GM12878 (cell line): ENCODE results near the gene CCDC110. TPM values are rescaled to one million over a fixed set of nuclear protein-coding genes. Genes with fewer than 3 reads are reported as not detected.

Experiments
- ATAC-seq: fragments of 200-7000 bp; cut with Tn5 transposase; 3 replicates; pipeline ENCODE4 v1.9.1; 2020; ENCODE audit warnings: mild to moderate bottlenecking, moderate library complexity
- BruUV-seq: library from RNA; stranded (reverse); fragments of 400-500 nt; replicated peaks from 2 replicates; lab custom pipeline; 2021; lab: Mats Ljungman, UMichigan
- CTCF ChIA-PET: fragments of 300-600 bp; sonication (Branson Sonifier 250); formaldehyde crosslinking; extraction: SDS; loops from one replicate; lab custom pipeline; 2021; ENCODE audit warnings: inconsistent platforms; lab: Yijun Ruan, JAX
- POLR2A ChIA-PET: fragments of 350-600 bp; formaldehyde crosslinking; extraction: SDS; loops from one replicate; lab custom pipeline; 2021; ENCODE audit warnings: inconsistent platforms; lab: Charles Lee
- RAD21 ChIA-PET: fragments of 300-600 bp; sonication (Branson Sonifier 250); formaldehyde crosslinking; loops from one replicate; lab custom pipeline; 2023; ENCODE audit warnings: antibody characterized with exemption; ENCODE audit not compliant: unreplicated experiment; lab: Charles Lee
- SMC1A ChIA-PET: fragments of 300-600 bp; sonication (Branson Sonifier 250); formaldehyde crosslinking; loops from one replicate; lab custom pipeline; 2023; ENCODE audit not compliant: unreplicated experiment, uncharacterized antibody; lab: Charles Lee
- DNase-seq: peaks from one replicate; pipeline ENCODE4 v3.0.0-alpha.2; 2011; ENCODE audit warnings: low read depth, low spot score
- FAIRE-seq: peaks from 3 replicates; lab custom pipeline; 2011; peaks lifted over from hg19 to GRCh38; lab: Jason Lieb, UNC
- H2AFZ ChIP-seq: 2 replicates; pipeline ENCODE4 v1.6.0; 2011; ENCODE audit warnings: low read depth, low read length, control low read depth; ENCODE audit not compliant: control insufficient read depth
- H3K27ac ChIP-seq: 2 replicates; pipeline ENCODE4 v1.5.1; 2011; ENCODE audit warnings: control low read depth; ENCODE audit not compliant: control insufficient read depth, insufficient read depth
- H3K27me3 ChIP-seq, 2 experiments: replicated peaks in 1 of 2; 2 replicates each; pipeline versions ENCODE4 v1.6.0 to v1.6.1; 2011; ENCODE audit warnings: low read length in 1 of 2; ENCODE audit not compliant: control insufficient read depth in 2 of 2, insufficient read depth in 2 of 2
- H3K36me3 ChIP-seq, 2 experiments: 2 replicates each; pipeline ENCODE4 v1.5.1; 2011; ENCODE audit warnings: low read length in 1 of 2; ENCODE audit not compliant: control insufficient read depth in 2 of 2, insufficient read depth in 2 of 2
- H3K4me1 ChIP-seq: 2 replicates; pipeline ENCODE4 v1.6.1; 2011; ENCODE audit warnings: mild to moderate bottlenecking, low read length, moderate library complexity, mixed read lengths; ENCODE audit not compliant: control insufficient read depth, insufficient read depth
- H3K4me2 ChIP-seq: 2 replicates; pipeline ENCODE4 v1.6.0; 2011; ENCODE audit warnings: control low read depth; ENCODE audit not compliant: control insufficient read depth, insufficient read depth
- H3K4me3 ChIP-seq: fragments of 200-600 bp; sonication (generic); 2 replicates; pipeline ENCODE4 v1.5.1; 2016
- H3K79me2 ChIP-seq: 2 replicates; pipeline ENCODE4 v1.6.0; 2011; ENCODE audit warnings: low read length; ENCODE audit not compliant: control insufficient read depth, insufficient read depth
- H3K9ac ChIP-seq: 2 replicates; pipeline ENCODE4 v1.8.0; 2011; ENCODE audit warnings: low read length, control low read depth, mixed read lengths; ENCODE audit not compliant: control insufficient read depth, insufficient read depth
- H3K9me3 ChIP-seq: replicated peaks from 3 replicates; pipeline ENCODE4 v1.5.1; 2011; ENCODE audit warnings: mild to moderate bottlenecking, low read length; ENCODE audit not compliant: control insufficient read depth, insufficient read depth
- H4K20me1 ChIP-seq: 2 replicates; pipeline ENCODE4 v1.6.0; 2011; ENCODE audit not compliant: control insufficient read depth, insufficient read depth
- CEBPB ChIP-seq, 2 experiments: fragments of 150-350 bp in 1 of 2; IDR thresholded peaks; 2 replicates each; pipeline ENCODE4 v1.6.1; 2012 to 2014; ENCODE audit warnings: low read depth in 2 of 2, low read length in 2 of 2, borderline replicate concordance in 1 of 2, inconsistent platforms in 1 of 2
- CREM ChIP-seq: IDR thresholded peaks from 2 replicates; pipeline ENCODE4 v1.6.1; 2014; ENCODE audit warnings: antibody characterized with exemption, low read depth
- GATAD2B ChIP-seq: fragments of 450-650 bp; conservative IDR thresholded peaks from 2 replicates; pipeline ENCODE4 v1.6.1; 2017; ENCODE audit warnings: low read depth, mild to moderate bottlenecking, moderate library complexity
- IKZF1 ChIP-seq: fragments of 450-650 bp; conservative IDR thresholded peaks from 2 replicates; pipeline ENCODE4 v1.6.1; 2017; ENCODE audit warnings: antibody characterized with exemption, mild to moderate bottlenecking
- MEF2B ChIP-seq: fragments of 450-650 bp; IDR thresholded peaks from 2 replicates; pipeline ENCODE4 v1.6.1; 2018; ENCODE audit warnings: mild to moderate bottlenecking, moderate library complexity; ENCODE audit not compliant: partially characterized antibody, poor library complexity, severe bottlenecking
- POLR2AphosphoS5 ChIP-seq: IDR thresholded peaks from 2 replicates; pipeline ENCODE4 v1.6.1; 2011; ENCODE audit warnings: mild to moderate bottlenecking, low read length, inconsistent platforms
- RBBP5 ChIP-seq: fragments of 200-600 bp; sonication (generic); conservative IDR thresholded peaks from 2 replicates; pipeline ENCODE4 v1.6.1; 2016
- ZNF217 ChIP-seq: fragments of 450-650 bp; IDR thresholded peaks from 2 replicates; pipeline ENCODE4 v1.6.1; 2017; ENCODE audit warnings: antibody characterized with exemption, mild to moderate bottlenecking
- WGBS: methylation state at CpG from one replicate; pipeline ENCODE4 v1.1.6; 2016; ENCODE audit warnings: low lambda C conversion rate; ENCODE audit not compliant: insufficient replicate concordance, insufficient coverage; ENCODE audit errors: missing lambda C conversion rate; 5-methylcytosine and 5-hydroxymethylcytosine counted together
- in situ Hi-C: fragments of 300-500 bp; cut with MboI; formaldehyde crosslinking; loops from 9 replicates; pipeline ENCODE4 v1.14.3; 2018; ENCODE audit warnings: mixed read lengths
- intact Hi-C: fragments of 100-400 bp; cut with micrococcal nuclease; formaldehyde crosslinking; loops from one replicate; pipeline ENCODE4 v1.14.2; 2022; ENCODE audit not compliant: unreplicated experiment
- polyA plus RNA-seq, 11 experiments: library from polyadenylated mRNA; depleted of rRNA in 4 of 11; unstranded in 6 of 11; stranded (reverse) in 5 of 11; fragments of >200 nt; fragmentation: Nextera tagmentation in 4 of 11; fragmentation: Illumina TruSeq in 1 of 11; extraction: Ambion mirVana in 4 of 11; extraction: Trizol in 1 of 11; gene quantifications; 1 replicate in 1 of 11; 2 replicates in 10 of 11; pipeline versions ENCODE4 v1.2.1 to v1.2.3, GENCODE V29; 2011 to 2016; ENCODE audit warnings: inconsistent platforms in 2 of 11, missing spikeins in 2 of 11, low read depth in 1 of 11
- total RNA-seq, 4 experiments: library from RNA; depleted of rRNA in 3 of 4; stranded (reverse); fragments of >200 nt in 3 of 4; fragmentation: Illumina TruSeq in 1 of 4; extraction: Trizol in 1 of 4; gene quantifications; 2 replicates each; pipeline versions ENCODE4 v1.2.1 to v1.2.3, GENCODE V29; 2013 to 2021
- TF ChIP-seq, protein P1 (sequence below): fragments of 150-350 bp; IDR thresholded peaks from 2 replicates; pipeline ENCODE4 v1.6.1; 2016; ENCODE audit warnings: low read depth, low read length
- TF ChIP-seq, protein P2 (sequence below): IDR thresholded peaks from 2 replicates; pipeline ENCODE4 v1.6.1; 2012; ENCODE audit warnings: improper control_type of control experiment, low read depth, low read length; ENCODE audit not compliant: insufficient replicate concordance

Gene CCDC110
- total and polyA plus RNA-seq, 10 of the 15 experiments (the other 5 are each of a cell fraction or from before 2014, with no cell fraction given): 0.85 to 3.1 (median 2.1) TPM; not detected in 1

DNA sequence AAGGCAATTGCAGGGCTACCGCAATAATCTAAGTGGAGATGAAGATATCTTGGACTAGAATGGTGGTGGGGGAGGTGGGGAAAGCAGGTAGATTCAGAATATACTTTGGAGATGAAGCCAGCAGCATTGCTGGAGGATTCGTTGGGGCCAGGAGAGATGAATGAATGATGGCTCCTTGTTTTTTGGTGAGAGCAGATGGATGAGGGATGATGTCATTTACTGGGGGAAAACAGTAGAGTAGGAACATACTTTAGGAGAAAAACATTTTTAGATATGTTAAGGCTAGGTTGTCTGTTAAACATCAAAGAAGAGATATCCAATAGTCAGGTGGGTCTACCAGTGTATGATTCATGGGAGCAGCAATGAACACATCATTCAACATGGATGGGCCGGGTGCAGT is 5.8 kb downstream of the CCDC110 start:
- 61% methylated on average over 3 of the region's 3 CpGs for WGBS
- Histone ChIP-seq H3K79me2 (no peaks in the 10 kb centered on the region), H3K27ac (no peak overlapping the region), H3K4me1 (peaks cover 13% of the 10 kb centered on the region), H3K4me3 (no peak overlapping the region), H3K9me3 (no peaks in the 10 kb centered on the region; the same call in 2 of the 3 replicates), H2AFZ (no peak overlapping the region), H3K4me2 (no peak overlapping the region), H3K9ac (no peak overlapping the region), H4K20me1 (no peaks in the 10 kb centered on the region), H3K36me3 (no peaks in the 10 kb centered on the region), H3K27me3 (peaks cover 0 to 2% of the 10 kb centered on the region in 2 experiments; a peak in 1 of 4 replicates)
- FAIRE-seq (no peak), ATAC-seq (no peak), DNase-seq (no peak)
- ChIA-PET SMC1A (interaction anchor here (1.1 kb wide), 1 partner anchor 39 kb away, joined by 4 read pairs; the partner anchor contains the start of gene UFSP2), POLR2A (no interaction called here), RAD21 (no interaction called here), CTCF (interaction anchor here (0.8 to 1.5 kb wide), 2 partner anchors 9 to 359 kb away, joined by 3 read pairs; no protein-coding TSS in a partner anchor)
- in situ Hi-C loops: no loop called here
- BruUV-seq: no TSS peak
- no peak for TF ChIP-seq GATAD2B
- no peak for TF ChIP-seq MEF2B
- no peak for TF ChIP-seq RBBP5
- no peak for TF ChIP-seq CREM
- TF ChIP-seq CEBPB (IDR thresholded peaks at IDR 0.05; ENCODE audit: borderline replicate concordance in 1 of 2, low read depth in 2 of 2, low read length in 2 of 2): no peak
- TF ChIP-seq, protein P1, sequence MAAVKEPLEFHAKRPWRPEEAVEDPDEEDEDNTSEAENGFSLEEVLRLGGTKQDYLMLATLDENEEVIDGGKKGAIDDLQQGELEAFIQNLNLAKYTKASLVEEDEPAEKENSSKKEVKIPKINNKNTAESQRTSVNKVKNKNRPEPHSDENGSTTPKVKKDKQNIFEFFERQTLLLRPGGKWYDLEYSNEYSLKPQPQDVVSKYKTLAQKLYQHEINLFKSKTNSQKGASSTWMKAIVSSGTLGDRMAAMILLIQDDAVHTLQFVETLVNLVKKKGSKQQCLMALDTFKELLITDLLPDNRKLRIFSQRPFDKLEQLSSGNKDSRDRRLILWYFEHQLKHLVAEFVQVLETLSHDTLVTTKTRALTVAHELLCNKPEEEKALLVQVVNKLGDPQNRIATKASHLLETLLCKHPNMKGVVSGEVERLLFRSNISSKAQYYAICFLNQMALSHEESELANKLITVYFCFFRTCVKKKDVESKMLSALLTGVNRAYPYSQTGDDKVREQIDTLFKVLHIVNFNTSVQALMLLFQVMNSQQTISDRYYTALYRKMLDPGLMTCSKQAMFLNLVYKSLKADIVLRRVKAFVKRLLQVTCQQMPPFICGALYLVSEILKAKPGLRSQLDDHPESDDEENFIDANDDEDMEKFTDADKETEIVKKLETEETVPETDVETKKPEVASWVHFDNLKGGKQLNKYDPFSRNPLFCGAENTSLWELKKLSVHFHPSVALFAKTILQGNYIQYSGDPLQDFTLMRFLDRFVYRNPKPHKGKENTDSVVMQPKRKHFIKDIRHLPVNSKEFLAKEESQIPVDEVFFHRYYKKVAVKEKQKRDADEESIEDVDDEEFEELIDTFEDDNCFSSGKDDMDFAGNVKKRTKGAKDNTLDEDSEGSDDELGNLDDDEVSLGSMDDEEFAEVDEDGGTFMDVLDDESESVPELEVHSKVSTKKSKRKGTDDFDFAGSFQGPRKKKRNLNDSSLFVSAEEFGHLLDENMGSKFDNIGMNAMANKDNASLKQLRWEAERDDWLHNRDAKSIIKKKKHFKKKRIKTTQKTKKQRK: no peak
- no peak for TF ChIP-seq POLR2AphosphoS5
- no peak for TF ChIP-seq IKZF1
- TF ChIP-seq, protein P2, sequence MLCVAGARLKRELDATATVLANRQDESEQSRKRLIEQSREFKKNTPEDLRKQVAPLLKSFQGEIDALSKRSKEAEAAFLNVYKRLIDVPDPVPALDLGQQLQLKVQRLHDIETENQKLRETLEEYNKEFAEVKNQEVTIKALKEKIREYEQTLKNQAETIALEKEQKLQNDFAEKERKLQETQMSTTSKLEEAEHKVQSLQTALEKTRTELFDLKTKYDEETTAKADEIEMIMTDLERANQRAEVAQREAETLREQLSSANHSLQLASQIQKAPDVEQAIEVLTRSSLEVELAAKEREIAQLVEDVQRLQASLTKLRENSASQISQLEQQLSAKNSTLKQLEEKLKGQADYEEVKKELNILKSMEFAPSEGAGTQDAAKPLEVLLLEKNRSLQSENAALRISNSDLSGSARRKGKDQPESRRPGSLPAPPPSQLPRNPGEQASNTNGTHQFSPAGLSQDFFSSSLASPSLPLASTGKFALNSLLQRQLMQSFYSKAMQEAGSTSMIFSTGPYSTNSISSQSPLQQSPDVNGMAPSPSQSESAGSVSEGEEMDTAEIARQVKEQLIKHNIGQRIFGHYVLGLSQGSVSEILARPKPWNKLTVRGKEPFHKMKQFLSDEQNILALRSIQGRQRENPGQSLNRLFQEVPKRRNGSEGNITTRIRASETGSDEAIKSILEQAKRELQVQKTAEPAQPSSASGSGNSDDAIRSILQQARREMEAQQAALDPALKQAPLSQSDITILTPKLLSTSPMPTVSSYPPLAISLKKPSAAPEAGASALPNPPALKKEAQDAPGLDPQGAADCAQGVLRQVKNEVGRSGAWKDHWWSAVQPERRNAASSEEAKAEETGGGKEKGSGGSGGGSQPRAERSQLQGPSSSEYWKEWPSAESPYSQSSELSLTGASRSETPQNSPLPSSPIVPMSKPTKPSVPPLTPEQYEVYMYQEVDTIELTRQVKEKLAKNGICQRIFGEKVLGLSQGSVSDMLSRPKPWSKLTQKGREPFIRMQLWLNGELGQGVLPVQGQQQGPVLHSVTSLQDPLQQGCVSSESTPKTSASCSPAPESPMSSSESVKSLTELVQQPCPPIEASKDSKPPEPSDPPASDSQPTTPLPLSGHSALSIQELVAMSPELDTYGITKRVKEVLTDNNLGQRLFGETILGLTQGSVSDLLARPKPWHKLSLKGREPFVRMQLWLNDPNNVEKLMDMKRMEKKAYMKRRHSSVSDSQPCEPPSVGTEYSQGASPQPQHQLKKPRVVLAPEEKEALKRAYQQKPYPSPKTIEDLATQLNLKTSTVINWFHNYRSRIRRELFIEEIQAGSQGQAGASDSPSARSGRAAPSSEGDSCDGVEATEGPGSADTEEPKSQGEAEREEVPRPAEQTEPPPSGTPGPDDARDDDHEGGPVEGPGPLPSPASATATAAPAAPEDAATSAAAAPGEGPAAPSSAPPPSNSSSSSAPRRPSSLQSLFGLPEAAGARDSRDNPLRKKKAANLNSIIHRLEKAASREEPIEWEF: no peak
- no peak for TF ChIP-seq ZNF217
- intact Hi-C loops: no loop called here
